Lower leg skin (tissue), 4 donors: Measurements from ENCODE around the gene NUMB. TPM values are rescaled to one million over a fixed set of nuclear protein-coding genes. Genes with fewer than 3 reads are reported as not detected.

Experiments
- DNase-seq, 2 donors: peaks; one replicate each; pipeline ENCODE4 v3.0.0-alpha.2; 2019; ENCODE audit warnings: low spot score in 2 of 2
- H3K4me3 ChIP-seq: fragments of 200-600 bp; sonication (generic); 2 replicates; pipeline ENCODE4 v1.5.1; 2017; ENCODE audit warnings: mild to moderate bottlenecking, low read depth; ENCODE audit not compliant: poor library complexity, severe bottlenecking
- POLR2A ChIP-seq, 2 donors: fragments of 450-650 bp; IDR thresholded peaks; one replicate each; pipeline ENCODE4 v1.6.1; 2016 to 2017; ENCODE audit warnings: antibody characterized with exemption in 2 of 2, mild to moderate bottlenecking in 1 of 2, moderate library complexity in 1 of 2
- WGBS, 2 donors: methylation state at CpG; one replicate each; pipeline ENCODE4 v1.1.5; 2018; 5-methylcytosine and 5-hydroxymethylcytosine counted together
- intact Hi-C: fragments of 100-400 bp; cut with DNase I; formaldehyde crosslinking; loops from one replicate; pipeline ENCODE4 v1.15.0; 2023; ENCODE audit warnings: low total_unique reads
- total RNA-seq, 4 donors: library from RNA; depleted of rRNA; stranded (reverse); fragments of >200 nt; gene quantifications; one replicate each; pipeline ENCODE4 v1.1.0, GENCODE V29; 2016
- TF ChIP-seq, protein P1 (sequence below), 3 donors: fragments of 450-650 bp; IDR thresholded peaks; one replicate each; pipeline ENCODE4 v1.5.1; 2016; ENCODE audit warnings: antibody characterized with exemption in 3 of 3, mild to moderate bottlenecking in 3 of 3, moderate library complexity in 2 of 3

Gene NUMB
- total RNA-seq, 4 donors from 2014 or later, result 30.3 to 69.0 (median 43.2) TPM

DNA sequence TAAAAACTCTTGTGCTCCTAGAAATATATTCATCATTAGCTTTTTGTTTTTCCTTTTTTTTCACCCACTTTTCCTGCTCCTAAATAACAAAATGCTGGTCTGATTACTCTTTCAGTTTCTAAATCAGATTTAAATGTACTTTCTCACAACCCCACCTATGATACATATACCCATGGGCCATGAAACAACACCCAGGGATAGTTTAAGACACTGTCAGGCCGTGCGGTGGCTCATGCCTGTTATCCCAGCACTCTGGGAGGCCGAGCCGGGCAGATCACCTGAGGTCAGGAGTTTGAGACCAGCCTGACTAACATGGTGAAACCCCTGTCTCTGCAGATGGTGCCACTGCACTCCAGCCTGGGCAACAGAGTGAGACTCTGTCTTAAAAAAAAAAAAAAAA, 1.6 kb upstream of the NUMB start:
- WGBS, 2 donors, result 73 to 83% methylated on average over 4 of the region's 4 CpGs
- DNase-seq, result peak in 1 of 2 donors; percentile 18
- intact Hi-C loops, result no loop called here
- no peak overlapping the region for H3K4me3 ChIP-seq
- TF ChIP-seq POLR2A (IDR thresholded peaks at IDR 0.05), result no peak
- TF ChIP-seq, protein P1, sequence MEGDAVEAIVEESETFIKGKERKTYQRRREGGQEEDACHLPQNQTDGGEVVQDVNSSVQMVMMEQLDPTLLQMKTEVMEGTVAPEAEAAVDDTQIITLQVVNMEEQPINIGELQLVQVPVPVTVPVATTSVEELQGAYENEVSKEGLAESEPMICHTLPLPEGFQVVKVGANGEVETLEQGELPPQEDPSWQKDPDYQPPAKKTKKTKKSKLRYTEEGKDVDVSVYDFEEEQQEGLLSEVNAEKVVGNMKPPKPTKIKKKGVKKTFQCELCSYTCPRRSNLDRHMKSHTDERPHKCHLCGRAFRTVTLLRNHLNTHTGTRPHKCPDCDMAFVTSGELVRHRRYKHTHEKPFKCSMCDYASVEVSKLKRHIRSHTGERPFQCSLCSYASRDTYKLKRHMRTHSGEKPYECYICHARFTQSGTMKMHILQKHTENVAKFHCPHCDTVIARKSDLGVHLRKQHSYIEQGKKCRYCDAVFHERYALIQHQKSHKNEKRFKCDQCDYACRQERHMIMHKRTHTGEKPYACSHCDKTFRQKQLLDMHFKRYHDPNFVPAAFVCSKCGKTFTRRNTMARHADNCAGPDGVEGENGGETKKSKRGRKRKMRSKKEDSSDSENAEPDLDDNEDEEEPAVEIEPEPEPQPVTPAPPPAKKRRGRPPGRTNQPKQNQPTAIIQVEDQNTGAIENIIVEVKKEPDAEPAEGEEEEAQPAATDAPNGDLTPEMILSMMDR (IDR thresholded peaks at IDR 0.05), result no peak

DNA sequence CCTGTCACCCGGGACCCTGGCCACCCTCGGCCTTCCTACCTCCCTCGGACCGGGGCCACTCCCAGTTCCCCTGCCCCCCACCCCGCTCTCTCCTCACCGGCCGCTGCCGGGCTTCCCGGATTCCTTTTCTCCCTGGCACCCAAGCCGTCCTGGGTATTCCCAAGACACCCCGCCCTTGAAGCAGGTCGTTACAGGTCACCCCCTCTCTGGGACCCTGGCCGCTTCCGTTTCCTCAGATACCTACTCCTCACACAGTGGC, 493 bp downstream of the NUMB start:
- WGBS, 2 donors, result 0 to 1% methylated on average over 14 of the region's 14 CpGs
- H3K4me3 ChIP-seq, result peak overlapping the region; percentile 99
- DNase-seq, result peak; percentile 36 to 91
- no peak for TF ChIP-seq POLR2A (IDR thresholded peaks at IDR 0.05)
- TF ChIP-seq, protein P1 (IDR thresholded peaks at IDR 0.05), result no peak
- intact Hi-C loops, result no loop called here

DNA sequence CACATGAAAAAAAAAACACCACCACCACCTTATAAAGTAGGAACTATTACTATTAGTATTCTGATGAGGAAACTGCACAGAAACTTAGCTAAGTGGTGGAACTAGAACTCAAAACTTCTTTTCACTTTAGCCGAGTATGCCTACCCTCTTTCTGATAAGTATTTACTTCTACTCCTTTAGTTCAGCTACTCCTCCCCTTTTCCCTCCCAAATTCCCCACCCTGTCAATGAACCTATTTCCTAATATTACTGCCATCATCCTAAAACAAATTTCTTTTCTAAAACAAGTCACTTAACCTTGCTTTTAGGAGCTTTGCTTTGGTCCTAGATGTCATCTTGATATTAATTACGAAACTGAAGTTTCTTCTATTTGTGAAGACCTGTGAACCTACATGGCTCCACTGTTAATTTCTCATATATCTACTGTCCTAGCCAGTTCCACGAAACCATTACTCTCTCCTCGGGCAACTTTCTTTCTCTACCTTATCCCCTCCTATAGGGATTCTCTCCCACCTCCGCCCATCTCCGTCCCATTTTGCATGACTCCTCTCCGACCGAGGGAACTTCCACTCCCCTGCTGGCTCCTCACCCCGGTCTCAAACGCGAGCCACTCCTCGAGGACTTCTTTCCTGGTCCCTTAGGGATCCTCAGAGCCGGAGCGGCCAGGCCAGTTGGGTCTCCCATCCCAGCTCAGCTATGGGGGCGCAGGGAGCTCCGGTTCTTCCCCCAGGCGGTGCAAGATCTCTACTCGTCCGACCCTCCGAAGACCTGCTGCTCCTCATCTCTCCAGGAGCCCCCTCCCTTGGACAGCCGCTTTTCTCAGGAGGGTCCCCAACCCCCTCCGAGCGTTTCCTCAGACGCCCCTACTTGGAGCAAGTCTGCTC, 1.1 kb downstream of the NUMB start:
- peak; percentile 56 to 93 for DNase-seq
- TF ChIP-seq, protein P1 (IDR thresholded peaks at IDR 0.05), result no peak
- TF ChIP-seq POLR2A (IDR thresholded peaks at IDR 0.05), result no peak
- intact Hi-C loops, result no loop called here
- peak overlapping the region; percentile 99 for H3K4me3 ChIP-seq
- WGBS, 2 donors, result 1 to 2% methylated on average over 24 of the region's 24 CpGs

DNA sequence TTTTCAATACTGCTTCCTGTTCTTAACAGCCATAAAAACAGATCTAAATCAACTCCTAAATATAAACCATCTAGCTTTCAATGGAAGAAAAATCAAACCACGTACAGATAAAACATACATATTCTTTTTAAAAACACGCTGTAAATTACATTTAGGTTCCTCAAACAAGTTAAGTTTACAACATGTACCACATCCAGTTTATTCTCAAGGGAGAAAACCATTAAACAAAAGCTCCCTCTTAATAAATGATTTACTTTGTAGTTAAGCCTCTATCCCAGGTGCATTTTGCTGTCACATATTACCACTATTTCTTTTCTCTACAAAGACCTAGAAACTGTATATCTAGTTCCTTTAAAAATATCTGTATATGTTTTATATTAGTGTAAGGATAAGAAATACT, 3.1 kb downstream of the NUMB start:
- TF ChIP-seq POLR2A (IDR thresholded peaks at IDR 0.05), result no peak
- TF ChIP-seq, protein P1 (IDR thresholded peaks at IDR 0.05), result no peak
- intact Hi-C loops, result no loop called here
- DNase-seq, result no peak
- 34 to 36% methylated on average over 2 of the region's 2 CpGs for WGBS, 2 donors
- no peak overlapping the region for H3K4me3 ChIP-seq

DNA sequence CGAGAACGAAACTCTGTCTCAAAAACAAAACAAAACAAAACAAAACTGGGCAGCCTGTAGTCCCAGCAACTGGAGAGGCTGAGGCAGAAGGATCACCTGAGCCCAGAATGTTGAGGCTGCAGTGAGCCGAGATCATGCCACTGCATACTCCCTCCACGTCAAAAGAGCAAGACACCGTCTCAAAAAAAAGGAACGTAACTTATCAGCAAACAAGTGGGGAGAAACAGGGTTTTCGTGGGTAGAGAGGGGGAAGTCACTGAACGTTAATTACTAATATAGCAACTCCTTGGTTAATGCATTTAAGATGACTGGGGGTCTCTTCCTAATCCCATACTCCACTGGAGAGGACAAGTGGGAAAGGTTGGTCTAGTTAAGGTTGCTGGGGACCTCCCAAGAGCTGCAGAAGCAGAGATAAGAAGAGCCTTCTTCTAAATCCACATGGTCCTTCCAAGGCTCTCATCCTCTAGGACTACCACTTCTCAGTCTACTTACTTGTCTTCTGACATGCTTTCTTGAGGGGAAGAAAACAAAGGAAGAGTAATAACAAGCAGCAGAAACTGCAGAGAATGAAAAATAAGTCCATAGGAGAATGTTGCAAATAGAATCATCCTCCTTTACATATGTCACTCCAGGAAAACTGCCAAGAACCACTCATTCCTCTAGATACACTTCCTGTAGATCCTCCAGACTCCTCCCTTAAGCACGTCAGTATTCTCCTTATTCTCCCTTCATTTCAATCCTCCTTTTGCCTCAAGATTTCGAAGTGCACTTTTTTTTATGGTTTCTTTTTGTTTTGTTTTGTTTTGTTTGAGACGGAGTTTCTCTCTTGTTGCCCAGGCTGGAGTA, 5.8 kb downstream of the NUMB start:
- TF ChIP-seq, protein P1 (IDR thresholded peaks at IDR 0.05), result no peak
- no peak for TF ChIP-seq POLR2A (IDR thresholded peaks at IDR 0.05)
- intact Hi-C loops, result no loop called here
- 69% methylated on average over 11 of the region's 11 CpGs for WGBS, 2 donors
- DNase-seq, result no peak
- no peak overlapping the region for H3K4me3 ChIP-seq
